ENCODE data around the gene GZMM. TPM values are rescaled to one million over a fixed set of nuclear protein-coding genes. Genes with fewer than 3 reads are reported as not detected.

Gene GZMM
- total and polyA plus RNA-seq, 4 donors, result 0.54 to 2.8 (median 0.75) TPM; not detected in 1

GRCh38 chr19:498511-498891 lies 45.4 kb upstream of the GZMM start:
- DNase-seq, result no peak
- H3K27me3 ChIP-seq (ENCODE audit: control insufficient read depth in 1 of 2, insufficient read depth in 2 of 2, low read length in 1 of 2), result no peaks in the 10 kb centered on the region
- intact Hi-C loops (cut with DNase I), result no loop called here

GRCh38 chr19:498977-499623 lies 44.8 kb upstream of the GZMM start:
- H3K27ac ChIP-seq (ENCODE audit: low read depth in 1 of 2, low read length in 2 of 2), result no peak overlapping the region
- H3K9me3 ChIP-seq (ENCODE audit: control insufficient read depth, low read length), result no peaks in the 10 kb centered on the region
- DNase-seq (no peak), ATAC-seq (ENCODE audit: low FRiP score) (no peak)
- intact Hi-C loops (cut with DNase I), result no loop called here
- H3K4me3 ChIP-seq (ENCODE audit: low read length in 2 of 2), result no peak overlapping the region
- no peaks in the 10 kb centered on the region for H3K27me3 ChIP-seq (ENCODE audit: control insufficient read depth in 1 of 2, insufficient read depth in 2 of 2, low read length in 1 of 2)
- 74 to 79% methylated on average over 30 to 31 of the region's 31 CpGs for WGBS, 2 donors
- H3K4me1 ChIP-seq (ENCODE audit: control insufficient read depth in 1 of 2, insufficient read depth in 2 of 2, low read length in 2 of 2), result no peaks in the 10 kb centered on the region
- no peaks in the 10 kb centered on the region for H3K36me3 ChIP-seq (ENCODE audit: control insufficient read depth in 1 of 2, insufficient read depth in 2 of 2, low read length in 1 of 2)

More at GRCh38 chr19:498511-498891, 45.4 kb upstream of the GZMM start:
- Histone ChIP-seq H3K4me3 (ENCODE audit: low read length in 2 of 2) (no peak overlapping the region), H3K27ac (ENCODE audit: low read depth in 1 of 2, low read length in 2 of 2) (no peak overlapping the region), H3K36me3 (ENCODE audit: control insufficient read depth in 1 of 2, insufficient read depth in 2 of 2, low read length in 1 of 2) (no peaks in the 10 kb centered on the region), H3K9me3 (ENCODE audit: control insufficient read depth, low read length) (no peaks in the 10 kb centered on the region), H3K4me1 (ENCODE audit: control insufficient read depth in 1 of 2, insufficient read depth in 2 of 2, low read length in 2 of 2) (no peaks in the 10 kb centered on the region)
- 8 to 9% methylated on average over 17 to 26 of the region's 26 CpGs for WGBS, 2 donors
- ATAC-seq (ENCODE audit: low FRiP score), result no peak

- WGBS, 2 donors, result 84% methylated on average over 16 to 17 of the region's 17 CpGs
- Histone ChIP-seq H3K4me3 (ENCODE audit: low read length in 2 of 2) (no peak overlapping the region), H3K27ac (ENCODE audit: low read depth in 1 of 2, low read length in 2 of 2) (no peak overlapping the region), H3K36me3 (ENCODE audit: control insufficient read depth in 1 of 2, insufficient read depth in 2 of 2, low read length in 1 of 2) (no peaks in the 10 kb centered on the region), H3K4me1 (ENCODE audit: control insufficient read depth in 1 of 2, insufficient read depth in 2 of 2, low read length in 2 of 2) (no peaks in the 10 kb centered on the region), H3K9me3 (ENCODE audit: control insufficient read depth, low read length) (no peaks in the 10 kb centered on the region), H3K27me3 (ENCODE audit: control insufficient read depth in 1 of 2, insufficient read depth in 2 of 2, low read length in 1 of 2) (no peaks in the 10 kb centered on the region)
- DNase-seq, result no peak
- intact Hi-C loops (cut with DNase I), result no loop called here
- no peak for ATAC-seq (ENCODE audit: low FRiP score)
Measured at GRCh38 chr19:501646-502045, 42.2 kb upstream of the GZMM start.

- Histone ChIP-seq H3K4me1 (ENCODE audit: control insufficient read depth in 1 of 2, insufficient read depth in 2 of 2, low read length in 2 of 2) (no peaks in the 10 kb centered on the region), H3K27me3 (ENCODE audit: control insufficient read depth in 1 of 2, insufficient read depth in 2 of 2, low read length in 1 of 2) (no peaks in the 10 kb centered on the region), H3K27ac (ENCODE audit: low read depth in 1 of 2, low read length in 2 of 2) (no peak overlapping the region), H3K36me3 (ENCODE audit: control insufficient read depth in 1 of 2, insufficient read depth in 2 of 2, low read length in 1 of 2) (no peaks in the 10 kb centered on the region), H3K9me3 (ENCODE audit: control insufficient read depth, low read length) (no peaks in the 10 kb centered on the region), H3K4me3 (ENCODE audit: low read length in 2 of 2) (no peak overlapping the region)
- 83 to 87% methylated on average over 14 of the region's 14 CpGs for WGBS, 2 donors
- DNase-seq, result no peak
- no peak for ATAC-seq (ENCODE audit: low FRiP score)
- intact Hi-C loops (cut with DNase I), result no loop called here
Measured at GRCh38 chr19:504616-505015, 39.2 kb upstream of the GZMM start.

GRCh38 chr19:506404-507285 lies 37.2 kb upstream of the GZMM start:
- Histone ChIP-seq H3K36me3 (ENCODE audit: control insufficient read depth in 1 of 2, insufficient read depth in 2 of 2, low read length in 1 of 2) (no peaks in the 10 kb centered on the region), H3K27me3 (ENCODE audit: control insufficient read depth in 1 of 2, insufficient read depth in 2 of 2, low read length in 1 of 2) (no peaks in the 10 kb centered on the region), H3K4me1 (ENCODE audit: control insufficient read depth in 1 of 2, insufficient read depth in 2 of 2, low read length in 2 of 2) (no peaks in the 10 kb centered on the region), H3K4me3 (ENCODE audit: low read length in 2 of 2) (peak overlapping the region; percentile 60 to 98), H3K9me3 (ENCODE audit: control insufficient read depth, low read length) (no peaks in the 10 kb centered on the region), H3K27ac (ENCODE audit: low read depth in 1 of 2, low read length in 2 of 2) (peak overlapping the region in 1 of 2 donors; percentile 80)
- ATAC-seq (ENCODE audit: low FRiP score) (peak; percentile 95), DNase-seq (peak; percentile 98 to 99)
- intact Hi-C loops (cut with DNase I), result loop anchor here in 1 of 2 donors (2.0 kb wide), 1 partner anchor 18 kb away; no protein-coding TSS in a partner anchor
- WGBS, 2 donors, result 3% methylated on average over 48 of the region's 48 CpGs

- DNase-seq, result peak; percentile 83 to 96
- intact Hi-C loops (cut with DNase I), result loop anchor here in 1 of 2 donors (2.0 kb wide), 1 partner anchor 19 kb away; no protein-coding TSS in a partner anchor
- peak; percentile 94 for ATAC-seq (ENCODE audit: low FRiP score)
Measured at GRCh38 chr19:507286-508203, 36.3 kb upstream of the GZMM start, which contains the start of gene TPGS1. Gene TPGS1 (plus strand): TSS chr19:507497. CDS start chr19:507507, 10 bp downstream.

GRCh38 chr19:508204-509150 lies 35.4 kb upstream of the GZMM start:
- DNase-seq (no peak), ATAC-seq (ENCODE audit: low FRiP score) (no peak)
- no peaks in the 10 kb centered on the region for H3K36me3 ChIP-seq (ENCODE audit: control insufficient read depth in 1 of 2, insufficient read depth in 2 of 2, low read length in 1 of 2)
- WGBS, 2 donors, result 59% methylated on average over 32 of the region's 32 CpGs
- H3K27me3 ChIP-seq (ENCODE audit: control insufficient read depth in 1 of 2, insufficient read depth in 2 of 2, low read length in 1 of 2), result no peaks in the 10 kb centered on the region
- peak overlapping the region; percentile 71 to 98 for H3K4me3 ChIP-seq (ENCODE audit: low read length in 2 of 2)
- no peaks in the 10 kb centered on the region for H3K4me1 ChIP-seq (ENCODE audit: control insufficient read depth in 1 of 2, insufficient read depth in 2 of 2, low read length in 2 of 2)
- H3K27ac ChIP-seq (ENCODE audit: low read depth in 1 of 2, low read length in 2 of 2), result no peak overlapping the region
- H3K9me3 ChIP-seq (ENCODE audit: control insufficient read depth, low read length), result no peaks in the 10 kb centered on the region
- intact Hi-C loops (cut with DNase I), result no loop called here

More at GRCh38 chr19:507286-508203, 36.3 kb upstream of the GZMM start, which contains the start of gene TPGS1:
- H3K4me1 ChIP-seq (ENCODE audit: control insufficient read depth in 1 of 2, insufficient read depth in 2 of 2, low read length in 2 of 2), result no peaks in the 10 kb centered on the region
- no peaks in the 10 kb centered on the region for H3K9me3 ChIP-seq (ENCODE audit: control insufficient read depth, low read length)
- H3K27ac ChIP-seq (ENCODE audit: low read depth in 1 of 2, low read length in 2 of 2), result peak within 1 kb of the TSS; percentile 77 to 86
- WGBS, 2 donors, result 1% methylated on average over 81 of the region's 81 CpGs
- H3K36me3 ChIP-seq (ENCODE audit: control insufficient read depth in 1 of 2, insufficient read depth in 2 of 2, low read length in 1 of 2), result no peaks in the 10 kb centered on the region
- H3K4me3 ChIP-seq (ENCODE audit: low read length in 2 of 2), result peak within 1 kb of the TSS; percentile 71 to 98
- no peaks in the 10 kb centered on the region for H3K27me3 ChIP-seq (ENCODE audit: control insufficient read depth in 1 of 2, insufficient read depth in 2 of 2, low read length in 1 of 2)

Data from aorta (tissue), 5 donors.